GM12878 (cell line): ENCODE measurements around the gene COQ8B. TPM values are rescaled to one million over a fixed set of nuclear protein-coding genes. Genes with fewer than 3 reads are reported as not detected.
A peak's percentile ranks its signal among the peaks of the same experiment; 100 is the strongest.

Experiments used
- ATAC-seq: fragments of 200-7000 bp; cut with Tn5 transposase; 3 replicates; pipeline ENCODE4 v1.9.1; 2020; ENCODE audit warnings: mild to moderate bottlenecking, moderate library complexity
- BruUV-seq: library from RNA; stranded (reverse); fragments of 400-500 nt; replicated peaks from 2 replicates; lab custom pipeline; 2021; lab: Mats Ljungman, UMichigan
- CTCF ChIA-PET: fragments of 300-600 bp; sonication (Branson Sonifier 250); formaldehyde crosslinking; extraction: SDS; loops from one replicate; lab custom pipeline; 2021; ENCODE audit warnings: inconsistent platforms; lab: Yijun Ruan, JAX
- POLR2A ChIA-PET: fragments of 350-600 bp; formaldehyde crosslinking; extraction: SDS; loops from one replicate; lab custom pipeline; 2021; ENCODE audit warnings: inconsistent platforms; lab: Charles Lee
- RAD21 ChIA-PET: fragments of 300-600 bp; sonication (Branson Sonifier 250); formaldehyde crosslinking; loops from one replicate; lab custom pipeline; 2023; ENCODE audit warnings: antibody characterized with exemption; ENCODE audit not compliant: unreplicated experiment; lab: Charles Lee
- SMC1A ChIA-PET: fragments of 300-600 bp; sonication (Branson Sonifier 250); formaldehyde crosslinking; loops from one replicate; lab custom pipeline; 2023; ENCODE audit not compliant: unreplicated experiment, uncharacterized antibody; lab: Charles Lee
- DNase-seq: peaks from one replicate; pipeline ENCODE4 v3.0.0-alpha.2; 2011; ENCODE audit warnings: low read depth, low spot score
- FAIRE-seq: peaks from 3 replicates; lab custom pipeline; 2011; peaks lifted over from hg19 to GRCh38; lab: Jason Lieb, UNC
- H2AFZ ChIP-seq: 2 replicates; pipeline ENCODE4 v1.6.0; 2011; ENCODE audit warnings: low read depth, low read length, control low read depth; ENCODE audit not compliant: control insufficient read depth
- H3K27ac ChIP-seq: 2 replicates; pipeline ENCODE4 v1.5.1; 2011; ENCODE audit warnings: control low read depth; ENCODE audit not compliant: control insufficient read depth, insufficient read depth
- H3K27me3 ChIP-seq, 2 experiments: replicated peaks in 1 of 2; 2 replicates each; pipeline versions ENCODE4 v1.6.0 to v1.6.1; 2011; ENCODE audit warnings: low read length in 1 of 2; ENCODE audit not compliant: control insufficient read depth in 2 of 2, insufficient read depth in 2 of 2
- H3K36me3 ChIP-seq, 2 experiments: 2 replicates each; pipeline ENCODE4 v1.5.1; 2011; ENCODE audit warnings: low read length in 1 of 2; ENCODE audit not compliant: control insufficient read depth in 2 of 2, insufficient read depth in 2 of 2
- H3K4me1 ChIP-seq: 2 replicates; pipeline ENCODE4 v1.6.1; 2011; ENCODE audit warnings: mild to moderate bottlenecking, low read length, moderate library complexity, mixed read lengths; ENCODE audit not compliant: control insufficient read depth, insufficient read depth
- H3K4me2 ChIP-seq: 2 replicates; pipeline ENCODE4 v1.6.0; 2011; ENCODE audit warnings: control low read depth; ENCODE audit not compliant: control insufficient read depth, insufficient read depth
- H3K4me3 ChIP-seq: fragments of 200-600 bp; sonication (generic); 2 replicates; pipeline ENCODE4 v1.5.1; 2016
- H3K79me2 ChIP-seq: 2 replicates; pipeline ENCODE4 v1.6.0; 2011; ENCODE audit warnings: low read length; ENCODE audit not compliant: control insufficient read depth, insufficient read depth
- H3K9ac ChIP-seq: 2 replicates; pipeline ENCODE4 v1.8.0; 2011; ENCODE audit warnings: low read length, control low read depth, mixed read lengths; ENCODE audit not compliant: control insufficient read depth, insufficient read depth
- H3K9me3 ChIP-seq: replicated peaks from 3 replicates; pipeline ENCODE4 v1.5.1; 2011; ENCODE audit warnings: mild to moderate bottlenecking, low read length; ENCODE audit not compliant: control insufficient read depth, insufficient read depth
- H4K20me1 ChIP-seq: 2 replicates; pipeline ENCODE4 v1.6.0; 2011; ENCODE audit not compliant: control insufficient read depth, insufficient read depth
- CBX3 ChIP-seq: fragments of 200-600 bp; sonication (generic); IDR thresholded peaks from 2 replicates; pipeline ENCODE4 v1.6.1; 2016; ENCODE audit warnings: low read depth, borderline replicate concordance
- EZH2 ChIP-seq: IDR thresholded peaks from 2 replicates; pipeline ENCODE4 v1.6.1; 2012; ENCODE audit warnings: low read depth, mild to moderate bottlenecking, control low read depth, inconsistent platforms, low read length, borderline replicate concordance; ENCODE audit not compliant: control insufficient read depth
- GATAD2B ChIP-seq: fragments of 450-650 bp; conservative IDR thresholded peaks from 2 replicates; pipeline ENCODE4 v1.6.1; 2017; ENCODE audit warnings: low read depth, mild to moderate bottlenecking, moderate library complexity
- NBN ChIP-seq: fragments of 450-650 bp; IDR thresholded peaks from 2 replicates; pipeline ENCODE4 v1.6.1; 2016
- NR2C1 ChIP-seq: fragments of 450-650 bp; IDR thresholded peaks from 2 replicates; pipeline ENCODE4 v1.6.1; 2017; ENCODE audit warnings: antibody characterized with exemption, mild to moderate bottlenecking, moderate library complexity
- POLR2A ChIP-seq: IDR thresholded peaks from 2 replicates; pipeline ENCODE4 v1.6.1; 2011; ENCODE audit warnings: low read depth, mild to moderate bottlenecking, low read length
- SMARCA5 ChIP-seq: fragments of 450-650 bp; IDR thresholded peaks from 2 replicates; pipeline ENCODE4 v1.6.1; 2017; ENCODE audit warnings: mild to moderate bottlenecking
- SPI1 ChIP-seq: IDR thresholded peaks from 2 replicates; pipeline ENCODE4 v1.6.1; 2011; ENCODE audit warnings: low read depth, mild to moderate bottlenecking, low read length, moderate library complexity, borderline replicate concordance; ENCODE audit not compliant: insufficient read depth
- SUZ12 ChIP-seq: fragments of 200-600 bp; sonication (generic); IDR thresholded peaks from one replicate; pipeline ENCODE4 v1.6.1; 2018; ENCODE audit warnings: antibody characterized with exemption, mild to moderate bottlenecking; ENCODE audit not compliant: unreplicated experiment
- YY1 ChIP-seq: IDR thresholded peaks from 2 replicates; pipeline ENCODE4 v1.6.1; 2011; ENCODE audit warnings: low read depth, mild to moderate bottlenecking, low read length
- ZNF622 ChIP-seq: fragments of 450-650 bp; IDR thresholded peaks from 2 replicates; pipeline ENCODE4 v1.6.1; 2017; ENCODE audit warnings: mild to moderate bottlenecking, inconsistent platforms
- WGBS: methylation state at CpG from one replicate; pipeline ENCODE4 v1.1.6; 2016; ENCODE audit warnings: low lambda C conversion rate; ENCODE audit not compliant: insufficient replicate concordance, insufficient coverage; ENCODE audit errors: missing lambda C conversion rate; 5-methylcytosine and 5-hydroxymethylcytosine counted together
- in situ Hi-C: fragments of 300-500 bp; cut with MboI; formaldehyde crosslinking; loops from 9 replicates; pipeline ENCODE4 v1.14.3; 2018; ENCODE audit warnings: mixed read lengths
- intact Hi-C: fragments of 100-400 bp; cut with micrococcal nuclease; formaldehyde crosslinking; loops from one replicate; pipeline ENCODE4 v1.14.2; 2022; ENCODE audit not compliant: unreplicated experiment
- polyA plus RNA-seq, 11 experiments: library from polyadenylated mRNA; depleted of rRNA in 4 of 11; unstranded in 6 of 11; stranded (reverse) in 5 of 11; fragments of >200 nt; fragmentation: Nextera tagmentation in 4 of 11; fragmentation: Illumina TruSeq in 1 of 11; extraction: Ambion mirVana in 4 of 11; extraction: Trizol in 1 of 11; gene quantifications; 1 replicate in 1 of 11; 2 replicates in 10 of 11; pipeline versions ENCODE4 v1.2.1 to v1.2.3, GENCODE V29; 2011 to 2016; ENCODE audit warnings: inconsistent platforms in 2 of 11, missing spikeins in 2 of 11, low read depth in 1 of 11
- total RNA-seq, 4 experiments: library from RNA; depleted of rRNA in 3 of 4; stranded (reverse); fragments of >200 nt in 3 of 4; fragmentation: Illumina TruSeq in 1 of 4; extraction: Trizol in 1 of 4; gene quantifications; 2 replicates each; pipeline versions ENCODE4 v1.2.1 to v1.2.3, GENCODE V29; 2013 to 2021
- TF ChIP-seq, protein P1 (sequence below): fragments of 450-650 bp; IDR thresholded peaks from 2 replicates; pipeline ENCODE4 v1.6.1; 2014; ENCODE audit warnings: mild to moderate bottlenecking
- TF ChIP-seq, protein P2 (sequence below): IDR thresholded peaks from 2 replicates; pipeline ENCODE4 v1.6.1; 2012; ENCODE audit warnings: low read length, inconsistent platforms
- TF ChIP-seq, protein P3 (sequence below): IDR thresholded peaks from 2 replicates; pipeline ENCODE4 v1.6.1; 2011; ENCODE audit warnings: low read depth, low read length, improper control_type of control experiment, borderline replicate concordance

The COQ8B gene
- total and polyA plus RNA-seq, 10 of the 15 experiments (the other 5 are each of a cell fraction or from before 2014, with no cell fraction given): 0.39 to 37.1 (median 16.8) TPM

DNA sequence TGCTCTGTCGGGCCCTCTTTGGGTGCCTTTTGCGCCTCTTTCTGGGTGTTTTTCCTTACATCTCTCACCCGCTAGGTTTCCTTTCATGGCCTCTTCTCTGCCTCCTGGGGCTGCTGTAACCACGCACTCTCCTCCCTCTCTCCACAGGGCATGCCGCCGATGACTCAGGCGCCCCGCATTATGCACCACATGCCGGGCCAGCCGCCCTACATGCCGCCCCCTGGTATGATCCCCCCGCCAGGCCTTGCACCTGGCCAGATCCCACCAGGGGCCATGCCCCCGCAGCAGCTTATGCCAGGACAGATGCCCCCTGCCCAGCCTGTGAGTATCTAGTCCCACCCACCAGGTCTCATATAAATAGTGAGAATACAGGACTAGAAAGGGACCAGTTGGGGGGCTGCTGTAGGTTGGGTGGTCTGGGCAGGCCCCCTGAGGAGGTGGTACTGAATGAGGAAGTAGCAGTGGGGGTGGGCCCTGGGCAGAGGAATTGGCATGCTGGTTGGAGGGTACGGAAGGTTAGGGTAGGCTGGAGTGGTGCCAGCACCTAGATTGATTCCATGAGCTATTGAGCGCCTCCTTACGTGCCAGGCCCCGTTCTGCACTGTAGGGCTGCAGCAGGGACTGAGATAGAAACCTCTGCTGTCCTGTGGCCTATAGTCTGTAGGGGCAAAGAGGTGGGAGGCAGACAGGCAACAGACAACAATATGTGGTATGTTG lies 46.2 kb upstream of the COQ8B start:
- POLR2A ChIA-PET: no interaction called here
- DNase-seq: no peak

DNA sequence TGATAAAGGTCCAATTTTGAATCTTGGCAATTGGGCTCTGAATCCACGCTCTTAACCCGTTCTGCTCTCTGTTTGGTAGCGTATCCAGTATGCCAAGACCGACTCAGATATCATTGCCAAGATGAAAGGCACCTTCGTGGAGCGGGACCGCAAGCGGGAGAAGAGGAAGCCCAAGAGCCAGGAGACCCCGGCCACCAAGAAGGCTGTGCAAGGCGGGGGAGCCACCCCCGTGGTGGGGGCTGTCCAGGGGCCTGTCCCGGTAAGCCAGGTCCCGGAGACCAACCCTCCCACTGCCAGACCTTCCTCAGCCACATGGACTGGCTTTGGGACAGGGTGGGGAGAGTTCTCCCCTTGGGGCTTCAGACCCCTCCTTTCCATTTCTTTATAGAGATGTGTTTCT lies 42.7 kb upstream of the COQ8B start:
- H3K36me3 ChIP-seq: peaks cover 45 to 69% of the 10 kb centered on the region in 2 experiments
- no peak for DNase-seq
- H3K4me3 ChIP-seq: no peak overlapping the region
- BruUV-seq: no TSS peak
- no peak overlapping the region for H3K27ac ChIP-seq
- no peak for FAIRE-seq
- RAD21 ChIA-PET: interaction anchor here (16.3 kb wide), 1 partner anchor 17 kb away, joined by 291 read pairs; the partner anchor contains the start of genes MIA and RAB4B
- WGBS: 94% methylated on average over 13 of the region's 13 CpGs
- CTCF ChIA-PET: interaction anchor here (0.6 kb wide), 1 partner anchor 338 kb away, joined by 3 read pairs; no protein-coding TSS in a partner anchor
- in situ Hi-C loops: no loop called here
- intact Hi-C loops: no loop called here
- H3K27me3 ChIP-seq: no peaks in the 10 kb centered on the region
- SMC1A ChIA-PET: interaction anchor here (13.2 kb wide), 1 partner anchor 15 kb away, joined by 256 read pairs; the partner anchor contains the start of genes MIA and RAB4B
- no peaks in the 10 kb centered on the region for H3K9me3 ChIP-seq
- no peak overlapping the region for H3K4me2 ChIP-seq
- ATAC-seq: no peak
- H4K20me1 ChIP-seq: peaks cover 16% of the 10 kb centered on the region
- POLR2A ChIA-PET: interaction anchor here (1.3 to 2.2 kb wide), 2 partner anchors 16 to 18 kb away, joined by 4 to 18 read pairs; partner anchors contain the start of gene RAB4B
- H3K9ac ChIP-seq: no peak overlapping the region
- no peak overlapping the region for H2AFZ ChIP-seq
- H3K79me2 ChIP-seq: peaks cover 42% of the 10 kb centered on the region
- H3K4me1 ChIP-seq: peaks cover 16% of the 10 kb centered on the region
- no peak for TF ChIP-seq ZNF622
- TF ChIP-seq SPI1: no peak
- no peak for TF ChIP-seq EZH2
- TF ChIP-seq YY1: no peak
- TF ChIP-seq, protein P1, sequence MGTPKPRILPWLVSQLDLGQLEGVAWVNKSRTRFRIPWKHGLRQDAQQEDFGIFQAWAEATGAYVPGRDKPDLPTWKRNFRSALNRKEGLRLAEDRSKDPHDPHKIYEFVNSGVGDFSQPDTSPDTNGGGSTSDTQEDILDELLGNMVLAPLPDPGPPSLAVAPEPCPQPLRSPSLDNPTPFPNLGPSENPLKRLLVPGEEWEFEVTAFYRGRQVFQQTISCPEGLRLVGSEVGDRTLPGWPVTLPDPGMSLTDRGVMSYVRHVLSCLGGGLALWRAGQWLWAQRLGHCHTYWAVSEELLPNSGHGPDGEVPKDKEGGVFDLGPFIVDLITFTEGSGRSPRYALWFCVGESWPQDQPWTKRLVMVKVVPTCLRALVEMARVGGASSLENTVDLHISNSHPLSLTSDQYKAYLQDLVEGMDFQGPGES: no peak
- TF ChIP-seq, protein P2, sequence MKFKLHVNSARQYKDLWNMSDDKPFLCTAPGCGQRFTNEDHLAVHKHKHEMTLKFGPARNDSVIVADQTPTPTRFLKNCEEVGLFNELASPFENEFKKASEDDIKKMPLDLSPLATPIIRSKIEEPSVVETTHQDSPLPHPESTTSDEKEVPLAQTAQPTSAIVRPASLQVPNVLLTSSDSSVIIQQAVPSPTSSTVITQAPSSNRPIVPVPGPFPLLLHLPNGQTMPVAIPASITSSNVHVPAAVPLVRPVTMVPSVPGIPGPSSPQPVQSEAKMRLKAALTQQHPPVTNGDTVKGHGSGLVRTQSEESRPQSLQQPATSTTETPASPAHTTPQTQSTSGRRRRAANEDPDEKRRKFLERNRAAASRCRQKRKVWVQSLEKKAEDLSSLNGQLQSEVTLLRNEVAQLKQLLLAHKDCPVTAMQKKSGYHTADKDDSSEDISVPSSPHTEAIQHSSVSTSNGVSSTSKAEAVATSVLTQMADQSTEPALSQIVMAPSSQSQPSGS: no peak
- TF ChIP-seq NR2C1: no peak
- TF ChIP-seq, protein P3, sequence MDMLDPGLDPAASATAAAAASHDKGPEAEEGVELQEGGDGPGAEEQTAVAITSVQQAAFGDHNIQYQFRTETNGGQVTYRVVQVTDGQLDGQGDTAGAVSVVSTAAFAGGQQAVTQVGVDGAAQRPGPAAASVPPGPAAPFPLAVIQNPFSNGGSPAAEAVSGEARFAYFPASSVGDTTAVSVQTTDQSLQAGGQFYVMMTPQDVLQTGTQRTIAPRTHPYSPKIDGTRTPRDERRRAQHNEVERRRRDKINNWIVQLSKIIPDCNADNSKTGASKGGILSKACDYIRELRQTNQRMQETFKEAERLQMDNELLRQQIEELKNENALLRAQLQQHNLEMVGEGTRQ: no peak
- TF ChIP-seq SMARCA5: no peak
- no peak for TF ChIP-seq SUZ12
- no peak for TF ChIP-seq CBX3
- no peak for TF ChIP-seq GATAD2B
- no peak for TF ChIP-seq NBN

More for the DNA sequence above, 46.2 kb upstream of the COQ8B start:
- in situ Hi-C loops: no loop called here
- FAIRE-seq (no peak), ATAC-seq (no peak)
- Histone ChIP-seq H3K4me3 (no peak overlapping the region), H4K20me1 (peaks cover 3% of the 10 kb centered on the region), H3K79me2 (peaks cover 9% of the 10 kb centered on the region), H2AFZ (no peak overlapping the region), H3K4me1 (no peaks in the 10 kb centered on the region), H3K27ac (no peak overlapping the region), H3K9ac (no peak overlapping the region), H3K4me2 (no peak overlapping the region), H3K27me3 (no peaks in the 10 kb centered on the region), H3K9me3 (no peaks in the 10 kb centered on the region), H3K36me3 (peaks cover 55 to 63% of the 10 kb centered on the region in 2 experiments)
- ChIA-PET SMC1A (interaction anchor here (1.3 kb wide), 1 partner anchor 9 kb away, joined by 3 read pairs; no protein-coding TSS in a partner anchor), CTCF (no interaction called here), RAD21 (no interaction called here)
- TF ChIP-seq ZNF622: no peak
- 0 out of 2 replicates have a peak, but pooled peaks have one; percentile 21 for TF ChIP-seq POLR2A
- 98% methylated on average over 13 of the region's 17 CpGs for WGBS
- no TSS peak for BruUV-seq
- intact Hi-C loops: no loop called here
